IPS DF 19.7 (cell line): ENCODE data around the gene CHMP1A.
"Not testable (repeated sequence)": the region's sequence is repeated elsewhere in the genome, so short reads cannot be mapped to it uniquely, and the experiment has no call there.

ENCODE experiments used
- DNase-seq: peaks from one replicate; pipeline ENCODE4 v3.0.0-alpha.2; 2013; ENCODE audit warnings: low read depth, low spot score

CHMP1A gene

GRCh38 chr16:89691986-89692569, 34.6 kb upstream of the CHMP1A start:
- no peak for DNase-seq

- no peak for DNase-seq
Observed at GRCh38 chr16:89691231-89691985, 33.9 kb upstream of the CHMP1A start.

- no peak for DNase-seq
Observed at GRCh38 chr16:89690392-89690901, 32.9 kb upstream of the CHMP1A start.

- not testable (repeated sequence) for DNase-seq
Observed at GRCh38 chr16:89689621-89690020, 32.1 kb upstream of the CHMP1A start.

GRCh38 chr16:89689142-89689541, 31.6 kb upstream of the CHMP1A start:
- DNase-seq: no peak

GRCh38 chr16:89688395-89688794, 30.9 kb upstream of the CHMP1A start:
- no peak for DNase-seq

- DNase-seq: no peak
Observed at GRCh38 chr16:89687092-89687940, 29.8 kb upstream of the CHMP1A start.

- DNase-seq: no peak
Observed at GRCh38 chr16:89686520-89687091, 29.1 kb upstream of the CHMP1A start, which contains the start of gene CDK10. TSS of gene CDK10 (plus strand) at chr16:89686689. CDS start at chr16:89686711, 22 bp downstream.

GRCh38 chr16:89685916-89686315, 28.4 kb upstream of the CHMP1A start:
- DNase-seq: no peak

GRCh38 chr16:89678258-89678657, 20.8 kb upstream of the CHMP1A start:
- no peak for DNase-seq

- no peak for DNase-seq
Observed at GRCh38 chr16:89672177-89672941, 14.9 kb upstream of the CHMP1A start.

- not testable (repeated sequence) for DNase-seq
Observed at GRCh38 chr16:89671565-89671964, 14.1 kb upstream of the CHMP1A start.

GRCh38 chr16:89670496-89671431, 13.3 kb upstream of the CHMP1A start:
- DNase-seq: no peak

GRCh38 chr16:89669755-89670154, 12.2 kb upstream of the CHMP1A start:
- DNase-seq: no peak

GRCh38 chr16:89668790-89669158, 11.3 kb upstream of the CHMP1A start:
- DNase-seq: no peak

GRCh38 chr16:89667633-89668032, 10.1 kb upstream of the CHMP1A start:
- DNase-seq: no peak

- not testable (repeated sequence) for DNase-seq
Observed at GRCh38 chr16:89667000-89667399, 9.5 kb upstream of the CHMP1A start.

- DNase-seq: not testable (repeated sequence)
Observed at GRCh38 chr16:89664238-89664637, 6.7 kb upstream of the CHMP1A start.

- no peak for DNase-seq
Observed at GRCh38 chr16:89661215-89661614, 3.7 kb upstream of the CHMP1A start.

- no peak for DNase-seq
Observed at GRCh38 chr16:89660146-89660545, 2.6 kb upstream of the CHMP1A start.
